ENCODE measurements around the gene RABIF. TPM values are rescaled to one million over a fixed set of nuclear protein-coding genes. Genes with fewer than 3 reads are reported as not detected.

Gene RABIF
- total RNA-seq, 8 experiments from 2014 or later, result 8.1 to 16.3 (median 10.8) TPM

GRCh38 chr1:202860744-202861419 lies 28.1 kb downstream of the RABIF start:
- WGBS, 10 experiments, result 0 to 20% (median 6%) methylated on average over 1 to 13 of the region's 50 CpGs; no CpG with 5 or more reads in 4 of the 10 experiments
- Histone ChIP-seq H3K4me3 (peak overlapping the region; percentile 57 to 65 (median 63)), H3K4me1 (replicated peaks in 1 of 2) (peaks cover 2 to 3% of the 10 kb centered on the region in 2 donors), H3K27ac (peak overlapping the region; percentile 0 to 11)
- ATAC-seq (replicated peaks in 6 of 8), result peak; percentile 45 to 61 (median 54)
- in situ Hi-C loops (cut with MboI; ENCODE audit: low pct_unique_long_range_greater_than_20kb in 2 of 9, low sequenced_read_pairs in 9 of 9, unreplicated experiment in 9 of 9), result no loop called here

- in situ Hi-C loops (cut with MboI; ENCODE audit: low pct_unique_long_range_greater_than_20kb in 2 of 9, low sequenced_read_pairs in 9 of 9, unreplicated experiment in 9 of 9), result no loop called here
- Histone ChIP-seq H3K4me3 (no peak overlapping the region), H3K27ac (no peak overlapping the region), H3K4me1 (replicated peaks in 1 of 2) (peaks cover 2 to 3% of the 10 kb centered on the region in 2 donors)
- no peak for ATAC-seq (replicated peaks in 6 of 8)
- WGBS, 10 experiments, result 67 to 100% (median 96%) methylated on average over 2 to 7 of the region's 10 CpGs; no CpG with 5 or more reads in 3 of the 10 experiments
These were observed 30.0 kb downstream of the RABIF start for GRCh38 chr1:202858789-202859414.

GRCh38 chr1:202858331-202858730 lies 30.6 kb downstream of the RABIF start:
- in situ Hi-C loops (cut with MboI; ENCODE audit: low pct_unique_long_range_greater_than_20kb in 2 of 9, low sequenced_read_pairs in 9 of 9, unreplicated experiment in 9 of 9), result no loop called here
- H3K4me3 ChIP-seq, result no peak overlapping the region
- H3K27ac ChIP-seq, result no peak overlapping the region
- 10 to 93% (median 71%) methylated on average over 1 to 5 of the region's 6 CpGs for WGBS, 10 experiments
- no peak for ATAC-seq (replicated peaks in 6 of 8)
- peaks cover 2 to 3% of the 10 kb centered on the region in 2 donors for H3K4me1 ChIP-seq (replicated peaks in 1 of 2)

GRCh38 chr1:202857136-202857610 lies 31.8 kb downstream of the RABIF start:
- ATAC-seq (replicated peaks in 6 of 8), result no peak

GRCh38 chr1:202856014-202856413 lies 32.9 kb downstream of the RABIF start:
- Histone ChIP-seq H3K4me1 (replicated peaks in 1 of 2) (peaks cover 2 to 3% of the 10 kb centered on the region in 2 donors), H3K27ac (no peak overlapping the region), H3K4me3 (no peak overlapping the region)
- 50 to 100% (median 100%) methylated on average over 1 to 2 of the region's 2 CpGs; no CpG with 5 or more reads in 2 of the 10 experiments for WGBS, 10 experiments
- ATAC-seq (replicated peaks in 6 of 8), result no peak
- in situ Hi-C loops (cut with MboI; ENCODE audit: low pct_unique_long_range_greater_than_20kb in 2 of 9, low sequenced_read_pairs in 9 of 9, unreplicated experiment in 9 of 9), result no loop called here

More at GRCh38 chr1:202857136-202857610, 31.8 kb downstream of the RABIF start:
- in situ Hi-C loops (cut with MboI; ENCODE audit: low pct_unique_long_range_greater_than_20kb in 2 of 9, low sequenced_read_pairs in 9 of 9, unreplicated experiment in 9 of 9), result no loop called here
- Histone ChIP-seq H3K4me1 (replicated peaks in 1 of 2) (peaks cover 2 to 3% of the 10 kb centered on the region in 2 donors), H3K4me3 (no peak overlapping the region), H3K27ac (no peak overlapping the region)
- WGBS, 10 experiments, result 40 to 100% (median 73%) methylated on average over 1 to 4 of the region's 4 CpGs; no CpG with 5 or more reads in 2 of the 10 experiments

- Histone ChIP-seq H3K4me1 (replicated peaks in 1 of 2) (no peaks in the 10 kb centered on the region), H3K27ac (no peak overlapping the region), H3K4me3 (no peak overlapping the region)
- WGBS, 10 experiments, result 47 to 94% (median 85%) methylated on average over 1 to 8 of the region's 8 CpGs; no CpG with 5 or more reads in 2 of the 10 experiments
- ATAC-seq (replicated peaks in 6 of 8), result no peak
- in situ Hi-C loops (cut with MboI; ENCODE audit: low pct_unique_long_range_greater_than_20kb in 2 of 9, low sequenced_read_pairs in 9 of 9, unreplicated experiment in 9 of 9), result no loop called here
These were observed 34.2 kb downstream of the RABIF start for GRCh38 chr1:202854787-202855186.

- no peak overlapping the region for H3K4me3 ChIP-seq
- H3K4me1 ChIP-seq (replicated peaks in 1 of 2), result no peaks in the 10 kb centered on the region
- in situ Hi-C loops (cut with MboI; ENCODE audit: low pct_unique_long_range_greater_than_20kb in 2 of 9, low sequenced_read_pairs in 9 of 9, unreplicated experiment in 9 of 9), result no loop called here
- 17 to 94% (median 63%) methylated on average over 1 to 14 of the region's 15 CpGs; no CpG with 5 or more reads in 2 of the 10 experiments for WGBS, 10 experiments
- peak in 6 of 8 experiments; percentile 36 to 97 (median 72) for ATAC-seq (replicated peaks in 6 of 8)
- no peak overlapping the region for H3K27ac ChIP-seq
These were observed 36.6 kb downstream of the RABIF start for GRCh38 chr1:202852163-202852904.

GRCh38 chr1:202850593-202851362 lies 38.2 kb downstream of the RABIF start:
- H3K4me1 ChIP-seq (replicated peaks in 1 of 2), result no peaks in the 10 kb centered on the region
- in situ Hi-C loops (cut with MboI; ENCODE audit: low pct_unique_long_range_greater_than_20kb in 2 of 9, low sequenced_read_pairs in 9 of 9, unreplicated experiment in 9 of 9), result no loop called here
- WGBS, 10 experiments, result 42 to 100% (median 84%) methylated on average over 1 to 6 of the region's 7 CpGs; no CpG with 5 or more reads in 1 of the 10 experiments
- no peak overlapping the region for H3K27ac ChIP-seq
- H3K4me3 ChIP-seq, result no peak overlapping the region
- ATAC-seq (replicated peaks in 6 of 8), result peak in 2 of 8 experiments; percentile 33 to 44

GRCh38 chr1:202848191-202848542 lies 40.8 kb downstream of the RABIF start:
- 0 to 71% (median 44%) methylated on average over 1 to 2 of the region's 2 CpGs; no CpG with 5 or more reads in 3 of the 10 experiments for WGBS, 10 experiments
- no peak overlapping the region for H3K27ac ChIP-seq
- ATAC-seq (replicated peaks in 6 of 8), result no peak
- no peak overlapping the region for H3K4me3 ChIP-seq
- no peaks in the 10 kb centered on the region for H3K4me1 ChIP-seq (replicated peaks in 1 of 2)
- in situ Hi-C loops (cut with MboI; ENCODE audit: low pct_unique_long_range_greater_than_20kb in 2 of 9, low sequenced_read_pairs in 9 of 9, unreplicated experiment in 9 of 9), result no loop called here

- no peak overlapping the region for H3K27ac ChIP-seq
- H3K4me1 ChIP-seq (replicated peaks in 1 of 2), result no peaks in the 10 kb centered on the region
- ATAC-seq (replicated peaks in 6 of 8), result no peak
- H3K4me3 ChIP-seq, result no peak overlapping the region
- in situ Hi-C loops (cut with MboI; ENCODE audit: low pct_unique_long_range_greater_than_20kb in 2 of 9, low sequenced_read_pairs in 9 of 9, unreplicated experiment in 9 of 9), result no loop called here
- WGBS, 10 experiments, result 17 to 100% (median 73%) methylated on average over 1 to 5 of the region's 6 CpGs; no CpG with 5 or more reads in 4 of the 10 experiments
These were observed 44.0 kb downstream of the RABIF start for GRCh38 chr1:202844935-202845334.

- Histone ChIP-seq H3K27ac (no peak overlapping the region), H3K4me1 (replicated peaks in 1 of 2) (no peaks in the 10 kb centered on the region), H3K4me3 (no peak overlapping the region)
- in situ Hi-C loops (cut with MboI; ENCODE audit: low pct_unique_long_range_greater_than_20kb in 2 of 9, low sequenced_read_pairs in 9 of 9, unreplicated experiment in 9 of 9), result no loop called here
- ATAC-seq (replicated peaks in 6 of 8), result peak in 1 of 8 experiments; percentile 17
- WGBS, 10 experiments, result 50 to 92% (median 72%) methylated on average over 1 to 5 of the region's 5 CpGs; no CpG with 5 or more reads in 6 of the 10 experiments
These were observed 44.7 kb downstream of the RABIF start for GRCh38 chr1:202844259-202844658.

- H3K4me3 ChIP-seq, result no peak overlapping the region
- in situ Hi-C loops (cut with MboI; ENCODE audit: low pct_unique_long_range_greater_than_20kb in 2 of 9, low sequenced_read_pairs in 9 of 9, unreplicated experiment in 9 of 9), result no loop called here
- no peak for ATAC-seq (replicated peaks in 6 of 8)
- no peak overlapping the region for H3K27ac ChIP-seq
- H3K4me1 ChIP-seq (replicated peaks in 1 of 2), result no peaks in the 10 kb centered on the region
- 44 to 100% (median 74%) methylated on average over 1 to 11 of the region's 11 CpGs for WGBS, 10 experiments
These were observed 45.9 kb downstream of the RABIF start for GRCh38 chr1:202843081-202843480.

Measured in motor neuron (in vitro differentiated cells).